NCI-H510A (cell line): ENCODE measurements around the gene SCNN1G.
"Not testable (repeated sequence)": the region's sequence is repeated elsewhere in the genome, so short reads cannot be mapped to it uniquely, and the experiment has no call there.

ENCODE experiments used
- DNase-seq: peaks from one replicate; lab custom pipeline; 2025; lab: John Stamatoyannopoulos, UW

SCNN1G gene

DNA sequence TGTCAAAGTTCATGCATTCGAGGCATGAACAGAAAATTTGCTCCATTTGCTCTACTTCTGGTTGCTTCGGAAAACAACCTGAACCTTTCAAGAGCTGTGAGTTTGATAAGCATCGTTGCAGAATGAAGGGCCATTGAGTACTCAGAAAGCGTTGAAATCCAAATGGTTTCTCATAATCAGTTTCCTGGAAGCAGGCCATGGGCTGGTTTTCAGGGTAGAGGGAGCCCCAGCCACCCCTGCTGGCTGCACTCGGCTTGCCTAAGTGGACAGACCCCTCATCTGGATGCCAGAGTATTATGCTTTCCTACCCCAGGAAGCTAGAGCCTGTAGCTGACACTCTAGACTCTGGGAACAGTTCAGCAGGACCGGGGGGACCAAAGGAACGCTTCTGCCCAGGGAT, 24.4 kb downstream of the SCNN1G start:
- DNase-seq, result peak; percentile 57

DNA sequence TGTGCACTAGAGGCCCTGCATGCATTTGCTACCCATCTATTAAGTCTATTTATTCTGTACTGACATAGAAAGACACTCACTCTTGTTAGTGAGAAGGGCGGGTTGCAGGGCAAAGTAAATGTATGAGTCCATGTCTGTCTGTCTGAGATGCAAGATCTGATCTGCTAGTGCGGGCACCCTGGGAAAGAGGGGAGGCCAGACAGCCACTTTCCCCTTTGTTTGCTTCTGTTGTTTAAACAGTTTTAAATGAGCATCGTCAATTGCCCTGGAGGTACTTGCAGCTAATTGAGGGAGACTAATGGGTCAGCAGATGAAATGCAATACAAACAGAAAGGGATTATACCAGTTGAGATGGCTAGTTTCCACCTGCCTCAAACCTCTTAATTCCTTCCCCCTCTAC, 24.9 kb downstream of the SCNN1G start:
- DNase-seq, result peak; percentile 93

DNA sequence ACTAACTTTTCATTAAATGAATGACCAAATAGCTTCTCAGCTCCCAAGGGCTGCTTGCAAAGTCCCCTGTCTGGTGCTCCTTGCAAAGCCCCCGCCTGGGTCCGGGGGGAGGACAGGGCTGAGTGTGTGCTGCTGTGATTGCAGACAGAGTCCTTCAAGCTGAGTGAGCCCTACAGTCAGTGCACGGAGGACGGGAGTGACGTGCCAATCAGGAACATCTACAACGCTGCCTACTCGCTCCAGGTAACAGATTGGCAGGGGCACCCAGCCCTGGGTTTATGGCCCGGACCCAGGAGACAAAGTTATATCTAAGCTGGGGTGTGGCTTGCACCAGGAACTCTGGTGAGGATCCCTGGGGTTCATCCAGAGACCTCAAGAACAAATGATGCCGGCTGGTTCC, 27.1 kb downstream of the SCNN1G start:
- DNase-seq, result no peak

DNA sequence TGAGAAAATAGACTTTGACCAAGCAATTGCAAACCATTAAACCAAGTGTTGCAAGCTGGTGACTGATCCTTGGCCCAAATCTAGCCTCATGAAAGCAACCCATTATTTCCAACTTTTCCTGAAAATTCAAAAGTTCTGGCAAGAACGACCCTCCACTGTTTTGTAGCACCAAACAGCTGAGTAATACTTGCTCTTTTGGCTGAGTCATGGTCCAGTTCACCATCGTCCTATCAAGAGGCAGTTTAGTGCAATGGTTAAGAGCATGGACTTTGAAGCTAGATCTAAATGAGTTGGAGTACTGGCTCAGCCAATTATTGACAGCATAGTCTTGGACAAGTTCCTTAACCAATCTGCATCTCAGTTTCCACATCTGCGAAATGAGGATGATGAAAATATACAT, 31.3 kb downstream of the SCNN1G start:
- DNase-seq, result no peak

DNA sequence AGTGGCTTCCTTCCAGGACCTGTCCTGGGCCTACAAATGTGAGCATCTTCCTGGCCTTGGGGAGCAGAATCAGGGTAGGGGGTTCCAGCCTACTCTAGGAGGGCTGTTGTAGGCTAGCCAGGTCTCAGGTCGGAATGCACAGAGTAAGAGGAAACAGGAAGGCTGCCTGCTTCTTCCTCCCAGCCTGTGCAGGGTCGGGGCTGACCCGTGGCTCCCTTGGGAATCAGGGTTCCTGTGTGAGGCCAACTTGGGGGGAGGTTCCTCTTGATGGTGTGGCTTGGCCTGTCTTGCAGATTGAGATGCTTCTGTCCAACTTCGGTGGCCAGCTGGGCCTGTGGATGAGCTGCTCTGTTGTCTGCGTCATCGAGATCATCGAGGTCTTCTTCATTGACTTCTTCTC, 32.3 kb downstream of the SCNN1G start:
- DNase-seq, result no peak

- no peak for DNase-seq
These were observed 32.9 kb downstream of the SCNN1G start for GRCh38 chr16:23215435-23215834.

DNA sequence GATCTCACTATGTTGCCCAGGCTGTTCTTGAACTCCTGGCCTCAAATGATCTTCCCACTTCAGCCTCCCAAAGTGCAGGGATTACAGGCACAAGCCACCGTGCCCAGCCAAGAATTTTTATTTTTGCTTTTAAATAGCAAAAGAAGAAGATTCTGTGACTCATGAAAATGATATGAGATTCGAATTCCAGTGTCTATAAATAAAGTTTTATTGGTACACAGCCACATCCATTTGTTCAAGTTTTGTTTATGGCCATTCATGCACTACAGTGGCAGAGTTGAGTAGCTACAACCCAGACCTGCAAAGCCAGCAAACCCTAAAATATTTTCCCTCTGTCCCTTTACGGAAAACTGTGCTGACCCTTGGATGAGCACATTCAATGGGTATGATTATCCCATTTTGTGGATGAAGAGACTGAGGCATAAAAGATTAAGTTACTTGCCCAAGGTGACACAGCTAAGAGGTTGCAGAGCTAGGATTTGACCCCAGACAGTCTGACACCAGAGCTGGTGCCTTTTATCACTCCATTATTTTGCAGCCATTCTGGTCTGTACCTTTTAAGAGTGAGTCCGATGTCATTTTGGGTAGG, 34.2 kb downstream of the SCNN1G start:
- no peak for DNase-seq

- no peak for DNase-seq
These were observed 35.1 kb downstream of the SCNN1G start for GRCh38 chr16:23217646-23218045.

GRCh38 chr16:23222929-23223328, 40.4 kb downstream of the SCNN1G start:
- no peak for DNase-seq

DNA sequence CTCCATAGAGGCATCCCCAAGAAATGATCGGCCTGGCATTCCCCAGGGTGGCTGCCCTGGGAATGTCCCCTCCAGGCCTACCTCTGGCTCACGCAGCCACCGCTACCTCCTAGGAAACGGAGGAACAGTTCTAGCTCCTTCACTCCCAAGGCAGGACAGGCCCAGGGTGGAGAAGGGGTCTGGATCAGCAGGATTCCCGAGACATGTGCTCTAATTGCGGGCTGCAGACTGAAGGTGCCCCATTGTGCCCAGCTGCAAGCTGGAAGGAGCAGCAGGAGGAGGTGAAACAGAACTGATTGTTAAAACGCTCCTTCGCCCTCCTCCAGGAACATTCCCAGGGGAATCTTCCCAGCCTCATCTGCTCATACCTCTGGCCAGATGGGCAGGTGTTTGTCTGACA, 40.8 kb downstream of the SCNN1G start:
- DNase-seq, result no peak

DNA sequence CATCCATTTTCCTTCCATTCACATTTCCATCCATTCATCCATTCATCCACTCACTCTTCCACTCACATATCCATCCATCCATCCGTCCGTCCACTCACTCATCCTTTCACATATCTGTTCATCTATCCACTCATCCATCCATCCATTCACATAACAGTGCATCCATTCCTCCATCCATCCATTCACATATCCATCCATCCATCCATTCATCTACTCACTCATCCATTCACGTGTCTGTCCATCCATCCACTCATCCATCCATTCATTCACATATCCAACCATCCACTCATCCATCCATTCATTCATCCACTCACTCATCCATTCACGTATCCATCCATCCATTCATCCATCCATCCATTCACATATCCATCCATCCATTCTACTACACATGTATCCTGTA, 42.6 kb downstream of the SCNN1G start:
- DNase-seq, result no peak

DNA sequence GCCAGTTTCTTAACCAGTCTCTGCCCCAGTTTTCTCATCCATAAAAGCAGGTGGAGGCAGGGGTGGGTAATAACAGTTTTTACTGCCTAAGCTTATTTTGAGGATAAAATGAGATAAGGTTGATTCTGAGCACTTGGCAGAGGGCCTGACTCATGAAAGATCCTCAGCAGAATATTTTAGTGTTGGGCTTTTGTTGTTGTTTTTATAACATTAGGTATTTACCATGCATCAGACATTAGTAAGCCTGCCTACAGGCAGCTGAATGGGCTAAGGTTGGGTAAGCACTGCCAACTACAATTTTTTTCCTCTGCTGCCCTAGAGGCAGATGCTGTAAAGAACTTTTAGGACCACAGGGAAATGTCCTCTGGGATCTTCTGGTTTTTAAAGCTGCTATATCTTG, 43.1 kb downstream of the SCNN1G start:
- no peak for DNase-seq

DNA sequence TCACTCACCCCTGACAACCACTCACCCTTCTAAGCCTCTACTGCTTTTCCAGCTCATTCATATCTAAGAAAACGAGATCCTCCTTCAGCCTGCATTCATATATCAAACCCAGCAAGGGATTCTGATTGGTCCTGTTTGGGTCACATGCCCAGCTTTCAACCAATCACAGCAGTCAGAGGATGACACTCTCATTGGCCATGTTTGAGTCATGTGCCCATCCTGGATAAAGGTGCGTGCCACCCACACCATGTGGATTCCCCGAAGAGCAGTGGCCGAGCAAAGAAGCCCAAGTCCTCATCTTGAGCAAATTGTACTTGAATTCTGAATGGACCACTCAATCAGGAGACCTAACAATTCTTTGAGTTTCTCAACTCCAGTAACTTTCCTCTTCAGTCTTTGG, 45.0 kb downstream of the SCNN1G start:
- DNase-seq, result no peak

DNA sequence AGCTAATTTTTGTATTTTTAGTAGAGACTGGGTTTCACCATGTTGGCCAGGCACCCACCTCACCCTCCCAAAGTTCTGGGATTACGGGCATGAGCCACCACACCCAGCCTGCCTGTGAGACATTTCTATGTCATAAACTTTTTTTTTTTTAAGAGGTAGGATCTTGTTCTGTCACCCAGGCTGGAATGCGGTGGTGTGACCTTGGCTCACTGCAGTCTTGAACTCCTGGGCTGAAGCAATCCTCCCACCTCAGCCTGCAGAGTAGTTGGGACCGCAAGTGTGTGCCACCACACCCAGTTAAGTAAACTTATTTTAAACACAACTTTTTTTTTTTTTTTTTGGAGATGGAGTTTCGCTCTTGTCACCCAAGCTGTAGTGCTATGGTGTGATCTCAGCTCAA, 47.2 kb downstream of the SCNN1G start:
- no peak for DNase-seq

DNA sequence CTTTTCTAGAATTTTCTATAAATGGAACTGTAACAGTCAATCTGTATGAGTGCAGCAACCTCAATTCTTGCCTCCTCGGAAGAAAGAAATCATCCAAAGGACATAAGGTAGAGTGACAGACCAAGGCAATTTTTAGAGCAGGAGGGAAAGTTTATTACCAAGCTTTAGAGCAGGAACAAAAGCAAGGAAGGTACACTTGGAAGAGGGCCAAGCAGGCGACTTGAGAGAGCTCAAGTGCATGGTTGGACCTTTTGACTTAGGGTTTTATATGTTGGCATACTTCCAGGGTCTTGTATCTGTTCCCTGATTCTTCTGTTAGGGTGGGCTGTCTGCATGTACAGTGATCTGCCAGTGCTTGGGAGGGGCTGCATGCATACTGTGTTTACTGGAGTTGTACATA, 50.3 kb downstream of the SCNN1G start:
- DNase-seq, result no peak

- DNase-seq, result no peak
These were observed 52.6 kb downstream of the SCNN1G start for GRCh38 chr16:23235176-23235575.

DNA sequence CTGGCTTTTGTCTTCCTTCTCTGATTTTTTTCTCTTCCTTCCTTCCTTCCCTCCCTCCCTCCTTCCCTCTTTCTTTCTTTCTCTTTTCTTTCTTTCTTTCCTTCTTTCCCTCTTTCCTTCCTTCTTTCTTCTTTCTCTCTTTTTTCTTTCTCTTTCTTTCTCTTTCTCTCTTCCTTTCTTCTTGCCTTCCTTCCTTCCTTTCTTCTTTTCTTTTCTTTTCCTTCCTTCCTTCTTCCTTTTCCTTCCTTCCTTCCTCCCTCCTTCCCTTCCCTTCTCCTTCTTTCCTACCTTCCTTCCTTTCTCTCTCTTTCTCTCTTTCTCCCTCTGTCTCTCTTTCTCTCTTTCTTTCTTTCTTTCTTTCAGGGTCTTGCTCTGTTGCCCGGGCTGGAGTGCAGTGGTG, 54.4 kb downstream of the SCNN1G start:
- DNase-seq, result no peak

- DNase-seq, result no peak
These were observed 58.4 kb downstream of the SCNN1G start for GRCh38 chr16:23240994-23241393.

GRCh38 chr16:23244122-23244521, 61.6 kb downstream of the SCNN1G start:
- no peak for DNase-seq

- no peak for DNase-seq
These were observed 62.7 kb downstream of the SCNN1G start for GRCh38 chr16:23245268-23245667.

- DNase-seq, result no peak
These were observed 66.0 kb downstream of the SCNN1G start for GRCh38 chr16:23248261-23249194.

DNA sequence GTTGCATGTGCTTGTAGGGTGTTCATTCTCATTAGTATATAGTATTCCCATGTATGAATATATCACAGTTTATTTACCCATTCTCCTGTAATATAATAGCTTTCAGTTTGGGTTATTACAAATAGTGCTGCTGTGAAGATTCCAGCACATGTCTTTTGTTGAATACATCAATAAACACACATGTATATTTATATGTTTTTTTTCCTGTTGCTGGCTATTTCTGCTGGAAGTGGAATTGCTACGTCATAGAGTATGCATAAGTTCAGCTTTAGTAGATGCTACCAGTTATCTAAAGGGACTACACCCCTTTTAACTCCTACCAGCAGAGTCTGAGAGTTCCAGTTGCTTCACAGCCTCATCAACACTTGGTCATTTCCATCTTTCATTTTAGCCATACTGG, 67.3 kb downstream of the SCNN1G start:
- DNase-seq, result no peak

DNA sequence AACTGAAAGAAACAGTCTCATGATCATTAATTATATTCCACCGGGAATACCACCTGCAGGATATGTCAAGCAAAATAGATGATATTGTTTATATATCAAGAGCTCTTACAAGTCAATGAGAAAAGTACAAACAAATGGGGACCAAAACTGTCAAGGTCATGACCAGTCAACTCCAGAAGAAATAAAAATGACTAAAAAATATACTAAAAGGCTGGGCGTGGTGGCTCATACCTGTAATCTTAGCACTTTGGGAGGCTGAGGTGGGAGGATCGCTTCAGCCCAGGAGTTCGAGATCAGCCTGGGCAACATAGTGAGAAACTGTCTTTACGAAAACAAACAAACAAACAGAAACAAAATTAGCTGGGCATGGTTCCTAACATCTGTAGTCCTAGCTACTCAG, 69.8 kb downstream of the SCNN1G start:
- DNase-seq, result no peak

- not testable (repeated sequence) for DNase-seq
These were observed 71.1 kb downstream of the SCNN1G start for GRCh38 chr16:23253650-23254049.
